Brain microvascular endothelial cell (primary cell): Measurements from ENCODE around the gene CCNT2.
A peak's percentile ranks its signal among the peaks of the same experiment; 100 is the strongest.

ENCODE experiments used
- DNase-seq: peaks from one replicate; pipeline ENCODE4 v3.0.0-alpha.2; 2020
- H3K27ac ChIP-seq: fragments of 250-450 bp; sonication (Bioruptor Pico); 2 replicates; pipeline ENCODE4 v1.5.1; 2020; ENCODE audit warnings: mild to moderate bottlenecking, moderate library complexity
- H3K27me3 ChIP-seq: fragments of 250-450 bp; sonication (Bioruptor Pico); replicated peaks from 2 replicates; pipeline ENCODE4 v1.5.1; 2020; ENCODE audit warnings: mild to moderate bottlenecking
- H3K36me3 ChIP-seq: fragments of 250-450 bp; sonication (Bioruptor Pico); replicated peaks from 2 replicates; pipeline ENCODE4 v1.5.1; 2020; ENCODE audit warnings: mild to moderate bottlenecking
- H3K4me3 ChIP-seq: 2 replicates; pipeline ENCODE4 v1.5.1; 2011; ENCODE audit warnings: low read depth, mild to moderate bottlenecking, control low read depth, low read length, moderate library complexity
- in situ Hi-C: cut with HindIII; loops from 2 replicates; pipeline ENCODE4 v1.10.0; 2017; ENCODE audit warnings: low sequenced_read_pairs, low pct_ligation_motif_present
- TF ChIP-seq, protein P1 (sequence below): IDR thresholded peaks from 2 replicates; pipeline ENCODE4 v1.5.1; 2011; ENCODE audit warnings: low read depth, mild to moderate bottlenecking, moderate library complexity, low read length, control low read depth, inconsistent platforms; ENCODE audit errors: missing control alignments

CCNT2 gene

GRCh38 chr2:134982603-134983002 lies 64.0 kb downstream of the CCNT2 start:
- Histone ChIP-seq H3K36me3 (no peaks in the 10 kb centered on the region), H3K4me3 (no peak overlapping the region), H3K27me3 (no peaks in the 10 kb centered on the region), H3K27ac (no peak overlapping the region)
- in situ Hi-C loops = no loop called here
- DNase-seq = no peak
- TF ChIP-seq, protein P1, sequence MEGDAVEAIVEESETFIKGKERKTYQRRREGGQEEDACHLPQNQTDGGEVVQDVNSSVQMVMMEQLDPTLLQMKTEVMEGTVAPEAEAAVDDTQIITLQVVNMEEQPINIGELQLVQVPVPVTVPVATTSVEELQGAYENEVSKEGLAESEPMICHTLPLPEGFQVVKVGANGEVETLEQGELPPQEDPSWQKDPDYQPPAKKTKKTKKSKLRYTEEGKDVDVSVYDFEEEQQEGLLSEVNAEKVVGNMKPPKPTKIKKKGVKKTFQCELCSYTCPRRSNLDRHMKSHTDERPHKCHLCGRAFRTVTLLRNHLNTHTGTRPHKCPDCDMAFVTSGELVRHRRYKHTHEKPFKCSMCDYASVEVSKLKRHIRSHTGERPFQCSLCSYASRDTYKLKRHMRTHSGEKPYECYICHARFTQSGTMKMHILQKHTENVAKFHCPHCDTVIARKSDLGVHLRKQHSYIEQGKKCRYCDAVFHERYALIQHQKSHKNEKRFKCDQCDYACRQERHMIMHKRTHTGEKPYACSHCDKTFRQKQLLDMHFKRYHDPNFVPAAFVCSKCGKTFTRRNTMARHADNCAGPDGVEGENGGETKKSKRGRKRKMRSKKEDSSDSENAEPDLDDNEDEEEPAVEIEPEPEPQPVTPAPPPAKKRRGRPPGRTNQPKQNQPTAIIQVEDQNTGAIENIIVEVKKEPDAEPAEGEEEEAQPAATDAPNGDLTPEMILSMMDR = no peak

GRCh38 chr2:134985061-134985460 lies 66.4 kb downstream of the CCNT2 start:
- Histone ChIP-seq H3K36me3 (no peaks in the 10 kb centered on the region), H3K27me3 (no peaks in the 10 kb centered on the region), H3K4me3 (no peak overlapping the region), H3K27ac (no peak overlapping the region)
- DNase-seq = no peak
- TF ChIP-seq, protein P1 = no peak
- in situ Hi-C loops = no loop called here

DNA sequence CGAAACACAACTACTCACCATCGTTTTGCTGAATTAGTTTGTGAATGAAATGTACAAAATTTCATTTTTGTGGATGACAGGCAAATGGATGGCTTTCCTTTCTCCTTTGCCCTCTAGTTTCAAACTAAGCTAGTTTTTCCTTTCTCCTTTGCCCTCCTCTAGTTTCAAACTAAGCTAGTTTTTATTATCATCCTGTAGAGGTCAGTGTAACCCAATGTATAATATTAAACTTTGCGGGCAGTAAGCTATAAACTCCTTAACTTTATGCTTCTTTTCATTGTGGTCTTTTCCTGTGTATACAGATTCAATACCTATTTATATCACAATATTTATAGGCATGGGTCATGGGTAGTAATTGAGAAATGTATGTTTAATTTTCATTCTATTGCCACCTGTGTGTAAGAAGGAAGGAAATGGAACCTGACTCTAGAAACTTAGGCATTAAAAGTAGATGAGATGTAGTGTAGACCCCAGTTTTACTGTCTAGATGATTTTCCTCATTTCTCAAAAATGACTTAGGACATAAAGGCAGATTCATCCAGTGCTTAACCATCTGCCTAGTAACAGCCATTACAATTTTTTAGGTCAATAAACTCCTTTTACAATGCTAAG lies 70.5 kb downstream of the CCNT2 start:
- Histone ChIP-seq H3K36me3 (no peaks in the 10 kb centered on the region), H3K27ac (no peak overlapping the region), H3K27me3 (no peaks in the 10 kb centered on the region), H3K4me3 (no peak overlapping the region)
- in situ Hi-C loops = no loop called here
- no peak for DNase-seq
- TF ChIP-seq, protein P1 = peak; percentile 30

DNA sequence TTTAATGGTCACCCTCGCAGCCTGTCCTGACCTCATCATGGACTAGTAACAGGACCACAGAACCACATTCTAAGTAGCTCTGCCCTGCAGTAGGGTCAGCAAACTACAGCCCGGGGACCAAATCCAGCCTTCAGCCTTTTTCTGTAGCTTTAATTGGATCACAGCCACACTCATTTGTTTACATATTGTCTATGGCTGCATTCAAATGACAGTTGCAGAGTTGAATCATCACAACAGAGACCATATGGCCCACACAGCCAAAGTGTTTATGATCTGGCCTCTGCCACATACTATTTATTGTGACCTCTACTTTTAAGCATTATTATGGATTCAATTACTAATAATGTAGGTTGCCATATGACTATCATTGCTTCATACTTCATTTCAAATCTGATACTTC lies 80.9 kb downstream of the CCNT2 start:
- in situ Hi-C loops = no loop called here
- TF ChIP-seq, protein P1 = no peak

DNA sequence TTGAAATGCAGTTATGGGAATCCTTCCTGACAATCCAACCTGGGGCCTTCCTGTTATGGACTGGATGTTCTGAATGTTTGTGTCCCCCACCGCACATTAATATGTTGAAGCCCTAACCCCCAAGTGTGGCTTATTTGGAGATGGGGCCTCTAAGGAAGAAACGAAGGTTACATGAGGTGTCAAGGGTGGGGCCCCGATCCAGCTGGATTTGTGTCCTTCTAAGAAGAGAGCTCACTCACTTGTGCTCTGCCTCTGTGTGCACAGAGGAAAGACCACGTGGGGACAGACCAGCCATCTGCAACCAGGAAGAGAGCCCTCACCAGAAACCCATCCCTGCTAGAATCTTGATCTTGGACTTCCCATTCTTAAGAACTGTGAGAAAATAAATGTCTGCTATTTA lies 84.2 kb downstream of the CCNT2 start:
- TF ChIP-seq, protein P1 = no peak
- Histone ChIP-seq H3K27ac (no peak overlapping the region), H3K27me3 (peaks cover 4% of the 10 kb centered on the region), H3K4me3 (no peak overlapping the region), H3K36me3 (no peaks in the 10 kb centered on the region)
- no peak for DNase-seq
- in situ Hi-C loops = no loop called here

More for the DNA sequence above, 80.9 kb downstream of the CCNT2 start:
- Histone ChIP-seq H3K36me3 (no peaks in the 10 kb centered on the region), H3K27me3 (peaks cover 1% of the 10 kb centered on the region), H3K4me3 (no peak overlapping the region), H3K27ac (no peak overlapping the region)
- no peak for DNase-seq

GRCh38 chr2:135004005-135004746 lies 85.6 kb downstream of the CCNT2 start:
- no peak overlapping the region for H3K4me3 ChIP-seq
- in situ Hi-C loops = no loop called here
- no peaks in the 10 kb centered on the region for H3K36me3 ChIP-seq
- peak; percentile 56 for DNase-seq
- TF ChIP-seq, protein P1 = peak; percentile 98
- peaks cover 4% of the 10 kb centered on the region for H3K27me3 ChIP-seq
- no peak overlapping the region for H3K27ac ChIP-seq
